AML-193 (cell line): Measurements from ENCODE around the gene ADAM33.

Source experiments
- DNase-seq, 2 experiments: peaks; one replicate each; lab custom pipeline; 2025; lab: John Stamatoyannopoulos, UW

ADAM33 gene, protein sequence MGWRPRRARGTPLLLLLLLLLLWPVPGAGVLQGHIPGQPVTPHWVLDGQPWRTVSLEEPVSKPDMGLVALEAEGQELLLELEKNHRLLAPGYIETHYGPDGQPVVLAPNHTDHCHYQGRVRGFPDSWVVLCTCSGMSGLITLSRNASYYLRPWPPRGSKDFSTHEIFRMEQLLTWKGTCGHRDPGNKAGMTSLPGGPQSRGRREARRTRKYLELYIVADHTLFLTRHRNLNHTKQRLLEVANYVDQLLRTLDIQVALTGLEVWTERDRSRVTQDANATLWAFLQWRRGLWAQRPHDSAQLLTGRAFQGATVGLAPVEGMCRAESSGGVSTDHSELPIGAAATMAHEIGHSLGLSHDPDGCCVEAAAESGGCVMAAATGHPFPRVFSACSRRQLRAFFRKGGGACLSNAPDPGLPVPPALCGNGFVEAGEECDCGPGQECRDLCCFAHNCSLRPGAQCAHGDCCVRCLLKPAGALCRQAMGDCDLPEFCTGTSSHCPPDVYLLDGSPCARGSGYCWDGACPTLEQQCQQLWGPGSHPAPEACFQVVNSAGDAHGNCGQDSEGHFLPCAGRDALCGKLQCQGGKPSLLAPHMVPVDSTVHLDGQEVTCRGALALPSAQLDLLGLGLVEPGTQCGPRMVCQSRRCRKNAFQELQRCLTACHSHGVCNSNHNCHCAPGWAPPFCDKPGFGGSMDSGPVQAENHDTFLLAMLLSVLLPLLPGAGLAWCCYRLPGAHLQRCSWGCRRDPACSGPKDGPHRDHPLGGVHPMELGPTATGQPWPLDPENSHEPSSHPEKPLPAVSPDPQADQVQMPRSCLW

DNA sequence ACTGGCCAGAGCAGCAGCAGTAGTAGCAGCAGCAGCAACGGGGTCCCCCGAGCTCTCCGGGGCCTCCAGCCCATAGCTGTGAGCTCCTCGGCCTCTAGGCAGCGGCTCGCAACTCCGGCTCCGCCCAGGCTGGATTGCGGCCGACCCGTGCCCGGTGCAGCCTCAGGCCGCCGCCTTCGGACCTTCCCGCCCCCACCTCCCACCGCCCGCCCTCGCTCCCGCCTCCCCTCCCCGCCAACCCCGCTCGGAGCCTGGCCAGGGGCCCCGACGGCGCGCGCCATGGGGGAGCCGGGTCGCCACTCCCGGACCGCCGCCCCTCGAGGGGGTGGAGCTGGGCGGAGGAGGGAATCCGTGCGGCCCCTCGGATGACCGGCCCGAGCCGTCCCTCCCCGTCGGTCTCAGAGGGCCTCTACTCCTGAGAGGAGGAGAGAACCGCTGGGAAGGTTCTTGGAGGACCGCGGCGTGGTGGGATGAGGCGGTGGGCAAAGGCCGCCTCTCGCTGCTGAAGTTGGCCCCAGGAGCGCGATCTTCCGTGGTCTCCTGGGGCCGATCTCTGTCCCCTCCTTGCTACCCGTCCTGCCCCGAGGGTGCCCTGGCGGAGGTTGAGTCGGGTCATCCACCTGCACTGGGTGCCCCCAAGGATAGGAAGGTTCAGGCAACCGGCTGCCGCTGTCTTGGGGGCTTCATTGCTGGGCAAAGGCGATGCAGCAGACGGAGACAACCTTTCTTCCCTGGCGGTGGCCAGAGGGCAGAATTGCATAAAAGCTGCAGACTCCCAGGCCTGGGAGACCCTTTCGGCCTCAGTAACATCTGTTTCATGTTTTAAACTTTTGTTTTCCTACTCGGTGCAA, at the start of gene ADAM33:
Gene ADAM33 (minus strand): TSS at position 80 of the 851 bp plus-strand sequence. CDS start 6 bp downstream, at position 74.
- no peak for DNase-seq

DNA sequence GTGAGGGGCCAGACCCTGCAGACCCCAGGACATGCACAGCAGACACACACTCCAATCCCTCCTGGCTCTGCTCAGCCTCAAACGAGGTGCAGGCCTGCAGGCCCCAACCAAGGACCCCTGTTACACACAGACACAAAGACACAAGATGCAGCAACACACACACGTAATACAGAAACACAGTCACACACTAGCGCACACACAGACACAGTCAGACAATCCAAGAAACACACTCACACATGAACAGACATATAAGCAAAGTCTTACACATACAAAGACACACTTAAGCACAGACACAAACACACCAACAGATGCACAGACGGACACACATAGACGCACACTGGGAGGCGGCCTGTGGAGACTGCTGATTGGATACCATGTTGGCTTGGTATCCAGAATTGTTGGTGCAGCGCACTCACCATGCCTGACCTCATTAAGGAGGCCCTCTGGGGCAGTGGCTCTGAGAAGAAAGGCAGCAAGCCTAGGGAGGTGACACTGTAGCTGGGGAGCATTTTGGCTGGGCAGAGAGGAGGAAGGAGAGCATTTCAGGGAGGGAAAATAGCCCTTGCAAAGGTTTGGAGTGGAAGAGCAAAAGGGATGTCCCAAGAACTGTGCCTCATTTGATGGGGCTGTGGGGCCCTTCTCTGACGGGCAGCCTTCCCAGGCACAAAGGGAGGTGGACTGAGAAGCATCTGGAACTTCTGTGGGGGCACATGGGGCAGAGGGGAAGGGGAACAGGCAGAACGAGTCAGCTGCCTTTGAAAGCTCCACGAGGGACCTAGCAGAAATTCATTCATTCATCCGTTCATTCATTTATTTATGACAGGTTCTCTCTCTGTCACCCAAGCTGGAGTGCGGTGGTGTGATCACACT, 49.2 kb upstream of the ADAM33 start:
- no peak for DNase-seq

DNA sequence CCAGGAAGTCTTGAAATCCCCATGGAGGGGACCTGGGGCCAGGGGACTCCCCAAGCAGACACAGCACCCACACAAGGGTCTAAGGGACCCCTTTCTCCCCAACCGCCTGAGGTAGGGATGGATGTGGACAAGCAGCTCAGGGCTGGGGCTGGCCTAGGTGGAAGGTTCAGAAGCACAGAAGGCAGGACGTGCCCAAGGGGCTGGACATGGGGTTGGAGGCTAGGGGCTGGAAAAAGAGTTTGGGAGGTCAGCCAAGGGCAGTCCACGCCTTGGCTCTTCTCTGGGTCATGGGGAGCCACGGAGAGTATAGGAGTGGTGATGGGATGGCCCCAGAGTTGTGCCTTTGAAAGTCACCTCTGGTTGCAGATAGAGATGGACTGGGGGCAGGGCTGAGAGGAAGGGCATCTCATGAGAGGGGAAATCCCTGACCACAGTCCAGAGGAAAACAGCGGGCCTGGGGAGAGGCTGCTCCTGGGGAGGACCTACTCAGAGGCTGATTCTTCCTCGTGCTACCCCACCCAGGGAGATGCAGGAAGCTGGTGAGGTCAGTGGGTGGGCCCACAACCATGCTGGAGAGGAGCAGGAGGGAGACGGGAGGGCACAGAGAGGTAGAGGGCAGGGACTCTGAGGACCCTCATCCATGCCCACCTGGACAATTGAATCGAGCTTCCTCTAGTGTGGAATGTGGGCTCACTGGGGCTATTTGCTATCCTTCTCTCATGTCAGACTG, 48.2 kb upstream of the ADAM33 start:
- no peak for DNase-seq

DNA sequence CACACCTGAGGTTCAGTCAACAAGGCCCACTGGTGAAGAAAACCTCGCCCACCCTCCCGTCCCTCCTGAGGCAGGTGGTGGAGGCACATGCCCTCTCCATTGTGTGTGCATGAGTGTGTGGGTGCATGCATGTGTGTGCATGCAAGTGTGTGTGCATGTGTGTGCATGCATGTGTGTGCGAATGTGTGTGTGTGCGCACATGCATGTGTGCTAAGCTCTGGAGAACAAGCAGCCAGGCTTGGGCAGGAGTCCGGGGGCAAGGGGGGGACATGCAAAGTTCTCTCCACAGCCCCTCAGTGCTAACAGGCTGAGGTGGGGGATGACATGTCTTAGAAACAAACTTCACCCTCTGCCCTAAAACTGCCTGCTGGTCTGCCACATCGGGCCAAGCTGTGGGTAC, 47.6 kb upstream of the ADAM33 start:
- no peak for DNase-seq

DNA sequence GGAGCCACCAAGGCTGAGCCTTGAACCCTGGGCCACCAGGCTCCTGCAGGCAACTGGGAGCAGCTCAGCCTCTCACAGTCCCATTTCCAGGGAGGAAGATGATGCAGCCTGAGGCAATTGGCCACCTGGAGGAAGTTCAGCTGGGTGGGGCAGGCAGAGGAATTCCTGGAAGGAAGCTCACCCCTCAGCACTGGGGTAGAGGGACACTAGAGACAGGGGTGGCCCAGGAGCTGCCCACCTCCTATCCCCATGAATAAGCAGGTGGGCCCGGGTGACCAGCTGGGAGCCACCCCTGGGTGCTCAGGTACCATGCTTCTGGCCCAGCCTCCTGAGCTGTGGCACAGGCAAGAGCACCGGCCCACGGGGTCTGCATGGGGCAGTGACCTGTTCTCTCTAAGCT, 47.1 kb upstream of the ADAM33 start:
- no peak for DNase-seq

DNA sequence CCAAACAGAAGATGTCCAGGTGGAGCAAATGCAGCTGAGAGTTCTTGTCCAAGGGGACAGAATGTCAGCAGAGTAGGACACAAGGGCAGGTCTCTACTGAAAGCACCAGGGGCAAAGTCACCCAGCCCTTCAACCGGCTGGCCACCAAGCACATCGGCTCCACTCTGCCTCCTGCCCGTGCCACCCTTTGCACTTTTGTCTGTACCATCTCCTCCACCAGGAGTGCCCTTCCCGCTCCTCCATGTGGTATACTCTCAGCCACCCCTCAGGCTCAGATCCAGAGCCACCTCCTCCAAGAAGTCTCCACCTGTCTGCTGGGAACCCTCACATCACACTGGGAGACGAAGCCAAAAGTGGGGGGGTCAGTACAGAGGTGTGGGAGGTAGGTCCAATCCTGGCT, 46.5 kb upstream of the ADAM33 start:
- no peak for DNase-seq

DNA sequence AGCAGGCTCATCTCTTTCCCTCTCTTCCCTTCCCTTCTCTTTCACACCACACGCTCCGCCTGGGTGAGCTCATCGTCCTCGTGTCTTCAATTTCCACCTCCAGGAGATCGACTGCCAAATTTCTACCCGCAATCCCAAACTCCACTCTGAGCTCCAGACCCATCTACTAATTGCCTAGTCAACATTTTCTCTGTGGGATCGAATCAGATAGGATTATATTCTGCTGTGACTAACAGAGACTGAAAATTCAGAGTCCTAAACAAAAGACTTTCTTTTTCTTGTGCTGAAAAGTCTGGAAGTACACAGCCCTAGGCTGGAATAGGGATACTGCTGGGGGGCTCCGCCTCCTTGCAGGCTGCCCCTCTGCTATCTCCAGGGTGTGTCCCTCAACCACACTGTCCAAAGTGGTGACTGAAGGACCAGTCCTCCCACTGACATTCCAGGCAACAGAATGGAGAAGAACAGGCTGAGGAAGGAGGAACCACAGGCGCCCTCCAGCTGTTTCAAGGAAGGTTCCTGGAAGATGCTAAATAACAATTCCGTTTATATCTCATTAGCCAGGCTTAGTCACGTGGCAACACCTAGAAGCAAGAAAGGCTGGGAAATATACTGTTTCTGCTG, 45.7 kb upstream of the ADAM33 start:
- no peak for DNase-seq

DNA sequence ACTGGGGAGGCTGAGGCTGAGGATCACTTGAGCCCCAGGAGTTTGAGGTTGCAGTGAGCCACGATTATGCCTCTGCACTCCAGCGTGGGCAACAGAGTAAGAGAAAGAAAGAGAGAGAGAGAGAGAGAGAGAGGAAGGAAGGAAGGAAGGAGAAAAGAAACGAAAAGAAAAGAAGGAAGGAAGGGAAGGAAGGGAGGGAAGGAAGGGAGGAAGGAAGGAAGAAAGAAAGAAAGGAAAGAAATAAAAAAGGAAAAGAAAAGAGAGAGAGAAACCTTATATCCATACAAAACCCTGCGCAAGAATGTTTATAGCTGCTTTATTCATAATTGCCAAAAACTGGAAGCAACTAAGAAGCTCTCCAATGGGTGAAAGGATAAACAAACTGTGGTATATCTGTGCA, 42.5 kb upstream of the ADAM33 start:
- no peak for DNase-seq

DNA sequence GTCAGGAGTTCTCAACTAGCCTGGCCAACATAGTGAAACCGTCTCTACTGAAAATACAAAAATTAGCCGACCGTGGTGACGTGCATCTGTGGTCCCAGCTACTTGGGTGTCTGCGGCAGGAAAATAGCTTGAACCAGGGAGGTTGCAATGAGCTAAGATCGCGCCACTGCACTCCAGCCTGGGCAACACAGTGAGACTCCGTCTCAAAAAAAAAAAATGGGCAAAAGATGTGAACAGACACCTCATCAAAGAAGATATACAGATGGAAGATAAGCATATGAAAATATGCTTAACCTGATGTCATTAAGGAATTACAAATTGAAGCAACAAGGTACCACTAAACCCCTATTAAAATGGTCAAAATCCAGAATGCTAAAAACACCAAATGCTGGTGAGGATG, 41.5 kb upstream of the ADAM33 start:
- no peak for DNase-seq

DNA sequence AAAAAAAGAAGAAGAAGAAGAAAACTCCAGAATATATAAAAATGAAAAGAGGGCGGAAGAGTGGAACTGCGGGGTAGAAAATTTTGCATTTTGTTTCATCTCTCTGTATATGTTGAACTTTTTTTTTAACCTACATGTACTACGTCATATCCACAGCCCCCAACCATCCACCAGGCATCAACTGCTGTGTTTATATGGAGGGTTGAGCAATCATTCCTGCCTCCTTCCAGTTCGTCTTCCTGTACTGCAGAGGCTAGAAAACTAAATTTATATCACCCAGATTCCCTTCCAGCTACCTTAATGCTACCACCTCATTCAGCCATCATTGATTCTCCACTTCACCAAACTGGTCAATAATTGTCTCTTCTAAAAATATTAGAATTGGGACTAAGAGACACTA, 40.1 kb upstream of the ADAM33 start:
- no peak for DNase-seq

DNA sequence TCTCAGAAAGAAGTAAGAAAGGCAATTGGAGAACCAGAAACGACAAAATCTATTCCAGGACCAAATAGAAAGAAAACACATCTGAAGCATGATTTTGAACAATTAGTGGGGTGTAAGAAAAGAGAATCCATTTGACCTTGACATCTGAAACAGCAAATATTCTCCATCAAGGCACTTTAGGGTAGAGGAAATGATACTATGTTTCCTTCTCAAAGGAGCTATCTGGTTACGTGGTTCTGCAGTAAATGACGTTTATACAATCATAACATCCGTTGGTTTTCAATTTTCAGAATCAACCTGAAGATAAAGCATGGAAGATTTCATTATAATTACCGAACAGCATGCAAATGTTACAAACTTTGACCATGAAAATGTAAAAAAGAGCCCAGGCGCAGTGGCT, 38.8 kb upstream of the ADAM33 start:
- DNase-seq = no peak

DNA sequence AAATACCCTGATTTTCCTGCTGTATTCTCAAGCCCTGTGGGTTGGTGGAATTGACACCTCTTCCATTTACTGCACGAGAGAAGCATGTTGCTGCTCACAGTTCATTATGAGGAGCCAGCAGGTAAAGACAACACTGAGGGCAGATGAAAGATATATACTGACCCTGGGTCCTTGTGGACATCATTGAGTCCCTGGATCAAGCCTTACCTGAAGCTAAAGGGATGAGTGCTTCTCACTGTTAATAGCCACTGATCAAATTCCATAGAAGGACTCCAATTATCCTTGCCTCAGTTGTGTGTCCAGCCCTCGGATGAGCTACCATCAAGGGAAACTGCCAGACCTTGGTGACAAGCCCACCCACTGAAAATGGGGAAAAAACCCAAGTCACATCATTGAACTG, 38.3 kb upstream of the ADAM33 start:
- no peak for DNase-seq

DNA sequence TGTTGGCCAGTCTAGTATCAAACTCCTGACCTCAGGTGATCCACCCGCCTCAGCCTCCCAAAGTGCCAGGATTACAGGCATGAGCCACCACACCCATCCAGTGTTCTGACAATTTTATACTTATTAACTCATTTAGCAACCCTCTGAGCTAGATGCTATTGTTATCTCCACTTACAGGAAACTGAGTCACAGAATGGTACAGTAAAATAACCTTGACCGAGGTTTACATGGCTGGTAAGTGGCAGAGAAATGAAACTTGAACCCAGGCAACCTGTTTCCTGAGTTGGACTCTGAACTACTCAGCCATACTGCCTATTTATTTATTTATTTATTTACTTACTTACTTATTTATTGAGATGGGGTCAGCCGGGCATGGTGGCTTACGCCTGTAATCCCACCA, 37.2 kb upstream of the ADAM33 start:
- no peak for DNase-seq

DNA sequence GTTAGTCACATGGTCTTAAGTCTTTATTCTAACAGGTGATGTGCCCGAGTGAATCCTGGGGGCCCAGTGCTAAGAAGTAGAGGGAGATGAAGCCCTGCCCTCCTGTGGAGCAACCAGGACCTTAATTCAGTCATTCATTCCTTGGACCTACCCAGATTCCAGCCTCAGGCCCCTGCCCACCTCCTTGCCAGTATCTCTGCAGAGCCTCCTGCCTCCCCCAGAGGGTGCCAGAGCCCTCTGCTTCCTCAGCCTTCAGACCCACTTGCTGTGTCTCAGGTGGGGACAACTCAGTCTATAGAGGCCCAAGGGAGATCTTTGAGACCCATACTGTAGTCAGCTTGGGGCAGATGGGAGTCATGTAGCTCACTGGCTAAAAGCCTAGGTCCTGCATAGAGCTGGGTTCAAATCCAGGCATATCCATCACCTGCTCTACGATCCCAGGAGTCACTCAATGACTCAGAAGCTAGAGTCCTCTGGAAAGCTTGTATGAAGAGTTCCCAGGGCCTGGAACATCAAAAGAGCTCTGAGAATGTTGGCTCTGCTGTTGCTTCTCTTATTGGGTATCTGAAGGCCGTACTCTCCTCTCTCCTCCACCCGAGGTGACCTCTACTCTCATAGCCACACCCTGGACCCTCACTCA, 34.5 kb upstream of the ADAM33 start:
- DNase-seq = peak; percentile 24 to 47

DNA sequence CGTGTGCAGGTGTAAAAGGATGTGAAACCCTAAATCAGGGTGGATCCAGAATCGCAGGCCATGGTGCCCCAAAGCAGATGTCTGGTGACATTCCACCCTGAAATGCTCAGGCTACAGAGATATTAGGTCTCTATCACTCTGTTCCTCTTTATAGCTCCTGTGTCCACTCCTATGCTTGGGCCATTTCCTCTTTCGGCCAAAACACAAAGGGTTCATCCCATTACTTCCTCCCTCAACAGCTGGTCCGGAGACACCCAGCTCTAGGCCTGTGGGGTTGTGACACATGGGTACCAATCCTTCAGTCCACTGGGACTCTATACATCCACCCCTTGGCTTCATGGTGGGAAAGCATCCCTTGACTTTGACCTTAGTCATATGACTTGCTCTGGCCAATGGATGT, 32.3 kb upstream of the ADAM33 start:
- peak; percentile 51 to 55 for DNase-seq

DNA sequence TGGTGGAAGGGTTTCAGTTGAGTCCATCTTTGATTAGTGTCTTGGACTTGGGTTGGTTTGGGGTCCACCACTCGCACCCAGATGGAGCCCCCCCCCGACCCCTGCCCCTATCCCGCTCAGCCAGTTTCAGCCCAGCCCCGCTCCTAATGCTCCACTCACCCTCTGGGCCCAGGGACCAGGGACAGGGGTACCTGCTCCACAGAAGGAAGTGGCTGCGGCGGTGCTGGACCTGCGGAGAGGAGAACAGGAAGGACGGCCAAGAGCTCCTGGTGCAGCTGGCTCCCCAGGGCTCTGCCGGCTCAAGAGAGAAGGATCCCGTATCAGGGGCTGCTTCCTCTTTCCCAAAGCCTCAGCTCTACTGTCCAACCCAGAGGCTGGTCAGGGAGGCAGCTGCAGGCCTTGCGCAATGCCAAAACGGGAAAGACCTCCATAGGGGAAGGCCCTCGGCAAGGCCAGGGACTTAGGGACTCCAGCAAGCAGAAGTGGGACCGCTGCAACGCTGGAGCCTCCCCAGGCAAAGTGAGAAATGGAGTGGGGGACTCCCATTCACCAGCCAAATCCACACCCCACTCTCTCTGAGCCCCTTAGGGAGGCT, 30.6 kb upstream of the ADAM33 start, which contains the start of gene SIGLEC1:
Gene SIGLEC1 (minus strand): TSS at position 322 of the 595 bp plus-strand sequence. CDS start 5,472 bp downstream, outside the sequence.
- peak; percentile 80 to 81 for DNase-seq

DNA sequence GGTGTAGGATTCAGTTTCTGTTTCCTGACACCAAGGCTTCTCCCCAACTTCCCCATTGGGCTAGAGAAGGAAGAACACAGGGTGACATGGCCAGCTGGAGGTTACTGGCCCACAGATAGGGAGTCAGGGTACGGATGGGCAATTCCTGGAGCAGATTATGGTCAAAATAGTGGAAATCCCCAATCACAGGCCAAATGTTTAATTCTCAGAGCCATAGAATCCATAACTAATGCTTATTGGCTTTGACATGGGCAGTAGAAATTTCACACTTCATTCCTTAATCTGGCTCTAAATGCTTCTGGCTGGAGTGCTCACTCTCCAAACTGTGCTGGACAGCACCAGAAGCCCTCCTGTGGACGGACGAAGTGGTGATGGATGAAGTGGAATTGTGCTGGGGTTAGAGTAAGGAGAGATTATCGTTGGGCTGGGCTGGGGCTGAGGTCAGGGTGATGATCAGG, 29.7 kb upstream of the ADAM33 start:
- DNase-seq = no peak

DNA sequence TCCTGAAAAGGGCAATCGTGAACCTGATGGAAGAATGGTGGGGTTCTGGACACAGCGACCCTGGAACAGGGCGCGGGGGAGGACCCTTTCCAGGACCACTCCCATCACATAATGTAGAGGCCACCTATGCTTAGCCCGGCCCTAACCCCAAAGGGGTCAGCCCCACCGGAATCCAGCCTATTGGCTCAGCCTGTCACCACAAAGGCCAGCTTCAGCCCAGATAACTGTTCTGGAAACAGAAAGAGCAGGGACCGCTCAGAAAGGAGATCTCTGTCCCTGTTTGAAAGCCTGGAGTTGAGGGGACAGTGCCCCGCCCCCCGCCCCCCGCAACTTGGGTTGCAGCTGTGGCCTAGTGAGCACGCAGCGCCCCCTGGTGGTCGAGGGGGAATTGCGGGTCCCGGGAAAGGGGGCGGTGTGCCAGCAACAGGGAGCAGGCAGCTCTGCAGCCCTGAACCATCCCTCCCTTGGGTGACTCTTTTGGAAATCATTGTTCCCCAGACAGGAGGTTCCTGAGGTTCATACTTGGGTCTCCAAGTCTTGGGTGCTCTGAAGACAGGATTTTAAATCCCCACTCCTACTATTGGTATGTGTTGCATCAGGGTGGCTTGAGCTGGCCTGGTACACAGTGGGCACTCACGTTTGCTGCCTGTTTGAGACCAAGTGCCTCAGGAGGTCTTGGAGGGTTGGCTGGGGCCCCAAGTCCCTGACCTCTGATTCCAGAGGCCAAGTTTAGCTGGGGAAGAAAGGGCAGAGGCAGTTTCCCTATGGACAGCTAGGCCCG, 29.1 kb upstream of the ADAM33 start:
- peak; percentile 18 to 52 for DNase-seq
